A549 (cell line): ENCODE results near the gene GIMAP8.

Experiments used
- CEBPB ChIP-seq, 2 experiments: fragments of >200 bp in 1 of 2; sonication (Bioruptor Twin) in 1 of 2; formaldehyde crosslinking in 1 of 2; IDR thresholded peaks; 2 replicates each; pipeline ENCODE4 v1.6.1; 2012 to 2016
- CHD2 ChIP-seq: fragments of 150-350 bp; IDR thresholded peaks from 2 replicates; pipeline ENCODE4 v1.6.1; 2014; ENCODE audit warnings: low read length; ENCODE audit not compliant: partially characterized antibody
- ESRRA ChIP-seq: fragments of 150-350 bp; IDR thresholded peaks from 2 replicates; pipeline ENCODE4 v1.6.1; 2014; ENCODE audit warnings: mild to moderate bottlenecking, low read length, borderline replicate concordance
- HOXB5 ChIP-seq: fragments of 250-450 bp; sonication (Bioruptor Pico); IDR thresholded peaks from 2 replicates; pipeline ENCODE4 v1.5.0; 2020; ENCODE audit warnings: mild to moderate bottlenecking, moderate library complexity
- KDM5A ChIP-seq: fragments of 200-600 bp; sonication (generic); IDR thresholded peaks from 2 replicates; pipeline ENCODE4 v1.6.1; 2016; ENCODE audit warnings: antibody characterized with exemption, mild to moderate bottlenecking
- MYC ChIP-seq: IDR thresholded peaks from 2 replicates; pipeline ENCODE4 v1.6.1; 2012; ENCODE audit warnings: mild to moderate bottlenecking, inconsistent platforms, low read length, improper control_type of control experiment, borderline replicate concordance
- POLR2A ChIP-seq: IDR thresholded peaks from 2 replicates; pipeline ENCODE4 v1.6.1; 2012; ENCODE audit warnings: mild to moderate bottlenecking, low read length
- RCOR1 ChIP-seq: fragments of 150-350 bp; IDR thresholded peaks from 2 replicates; pipeline ENCODE4 v1.6.1; 2014; ENCODE audit warnings: antibody characterized with exemption, low read length, low read depth
- RNF2 ChIP-seq: fragments of 200-600 bp; sonication (generic); IDR thresholded peaks from 2 replicates; pipeline ENCODE4 v1.6.1; 2016; ENCODE audit warnings: low read depth, mild to moderate bottlenecking, antibody characterized with exemption, moderate library complexity, borderline replicate concordance
- TP53 ChIP-seq: fragments of 250-450 bp; sonication (Bioruptor Pico); IDR thresholded peaks from 2 replicates; pipeline ENCODE4 v1.5.0; 2021; ENCODE audit warnings: mild to moderate bottlenecking, moderate library complexity
- TF ChIP-seq, protein P1 (sequence below): IDR thresholded peaks from 2 replicates; pipeline ENCODE4 v1.6.1; 2012; ENCODE audit warnings: low read depth, borderline replicate concordance
- TF ChIP-seq, protein P2 (sequence below): fragments of >200 bp; sonication (Bioruptor Twin); formaldehyde crosslinking; IDR thresholded peaks from 3 replicates; pipeline ENCODE4 v1.5.1; 2016
- TF ChIP-seq, protein P3 (sequence below): fragments of 200-600 bp; sonication (generic); IDR thresholded peaks from 2 replicates; pipeline ENCODE4 v1.6.1; 2016; ENCODE audit warnings: antibody characterized with exemption, mild to moderate bottlenecking, moderate library complexity

DNA sequence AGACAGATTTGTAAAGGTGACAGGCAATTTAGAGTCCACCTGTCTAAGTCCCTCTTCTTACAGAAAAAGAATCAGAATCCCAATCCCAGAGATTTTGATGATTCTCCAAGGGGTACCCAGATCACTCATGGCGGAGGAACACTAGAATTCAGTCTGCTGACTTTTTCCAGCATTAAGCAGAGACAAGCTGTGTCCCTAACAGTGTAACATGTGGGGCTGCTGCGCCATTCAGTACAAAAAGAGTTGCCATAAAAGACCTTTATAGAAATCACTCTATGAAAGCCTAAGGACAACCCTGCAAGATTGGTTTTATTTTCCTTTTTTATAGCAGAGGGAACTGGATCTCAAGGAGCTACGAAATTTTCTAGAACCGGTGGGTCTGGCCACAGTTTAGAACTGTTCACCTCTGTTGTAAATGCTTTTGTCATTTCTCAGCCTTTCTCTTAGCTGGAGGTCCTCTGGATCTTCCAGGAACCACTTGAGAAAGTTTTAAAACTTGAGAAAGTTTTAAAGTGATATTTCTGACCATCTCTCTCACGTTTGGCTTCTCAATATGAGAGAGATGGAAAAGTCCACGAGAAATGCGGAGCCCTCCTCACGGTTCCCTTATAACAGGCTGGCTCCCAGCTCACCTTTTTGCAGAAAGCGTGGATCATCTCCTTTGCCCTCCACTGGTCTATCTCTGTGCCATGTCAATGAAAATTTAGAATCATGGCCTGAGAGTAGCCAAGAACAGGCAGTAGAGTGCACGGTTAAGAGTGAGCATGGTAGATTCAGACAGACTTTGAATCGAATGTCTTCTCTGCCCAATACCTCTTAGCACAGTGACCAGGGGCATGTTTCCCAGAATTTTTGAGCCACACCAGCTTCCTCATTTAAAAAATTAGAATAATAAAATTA lies 65.1 kb downstream of the GIMAP8 start:
- TF ChIP-seq POLR2A, result no peak
- no peak for TF ChIP-seq TP53 (CRISPR knock-in tag)
- TF ChIP-seq, protein P1, sequence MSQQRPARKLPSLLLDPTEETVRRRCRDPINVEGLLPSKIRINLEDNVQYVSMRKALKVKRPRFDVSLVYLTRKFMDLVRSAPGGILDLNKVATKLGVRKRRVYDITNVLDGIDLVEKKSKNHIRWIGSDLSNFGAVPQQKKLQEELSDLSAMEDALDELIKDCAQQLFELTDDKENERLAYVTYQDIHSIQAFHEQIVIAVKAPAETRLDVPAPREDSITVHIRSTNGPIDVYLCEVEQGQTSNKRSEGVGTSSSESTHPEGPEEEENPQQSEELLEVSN, result no peak
- TF ChIP-seq, protein P2, sequence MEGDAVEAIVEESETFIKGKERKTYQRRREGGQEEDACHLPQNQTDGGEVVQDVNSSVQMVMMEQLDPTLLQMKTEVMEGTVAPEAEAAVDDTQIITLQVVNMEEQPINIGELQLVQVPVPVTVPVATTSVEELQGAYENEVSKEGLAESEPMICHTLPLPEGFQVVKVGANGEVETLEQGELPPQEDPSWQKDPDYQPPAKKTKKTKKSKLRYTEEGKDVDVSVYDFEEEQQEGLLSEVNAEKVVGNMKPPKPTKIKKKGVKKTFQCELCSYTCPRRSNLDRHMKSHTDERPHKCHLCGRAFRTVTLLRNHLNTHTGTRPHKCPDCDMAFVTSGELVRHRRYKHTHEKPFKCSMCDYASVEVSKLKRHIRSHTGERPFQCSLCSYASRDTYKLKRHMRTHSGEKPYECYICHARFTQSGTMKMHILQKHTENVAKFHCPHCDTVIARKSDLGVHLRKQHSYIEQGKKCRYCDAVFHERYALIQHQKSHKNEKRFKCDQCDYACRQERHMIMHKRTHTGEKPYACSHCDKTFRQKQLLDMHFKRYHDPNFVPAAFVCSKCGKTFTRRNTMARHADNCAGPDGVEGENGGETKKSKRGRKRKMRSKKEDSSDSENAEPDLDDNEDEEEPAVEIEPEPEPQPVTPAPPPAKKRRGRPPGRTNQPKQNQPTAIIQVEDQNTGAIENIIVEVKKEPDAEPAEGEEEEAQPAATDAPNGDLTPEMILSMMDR, result no peak
- TF ChIP-seq RNF2, result no peak
- TF ChIP-seq MYC, result no peak
- no peak for TF ChIP-seq RCOR1
- TF ChIP-seq ESRRA, result no peak
- TF ChIP-seq, protein P3, sequence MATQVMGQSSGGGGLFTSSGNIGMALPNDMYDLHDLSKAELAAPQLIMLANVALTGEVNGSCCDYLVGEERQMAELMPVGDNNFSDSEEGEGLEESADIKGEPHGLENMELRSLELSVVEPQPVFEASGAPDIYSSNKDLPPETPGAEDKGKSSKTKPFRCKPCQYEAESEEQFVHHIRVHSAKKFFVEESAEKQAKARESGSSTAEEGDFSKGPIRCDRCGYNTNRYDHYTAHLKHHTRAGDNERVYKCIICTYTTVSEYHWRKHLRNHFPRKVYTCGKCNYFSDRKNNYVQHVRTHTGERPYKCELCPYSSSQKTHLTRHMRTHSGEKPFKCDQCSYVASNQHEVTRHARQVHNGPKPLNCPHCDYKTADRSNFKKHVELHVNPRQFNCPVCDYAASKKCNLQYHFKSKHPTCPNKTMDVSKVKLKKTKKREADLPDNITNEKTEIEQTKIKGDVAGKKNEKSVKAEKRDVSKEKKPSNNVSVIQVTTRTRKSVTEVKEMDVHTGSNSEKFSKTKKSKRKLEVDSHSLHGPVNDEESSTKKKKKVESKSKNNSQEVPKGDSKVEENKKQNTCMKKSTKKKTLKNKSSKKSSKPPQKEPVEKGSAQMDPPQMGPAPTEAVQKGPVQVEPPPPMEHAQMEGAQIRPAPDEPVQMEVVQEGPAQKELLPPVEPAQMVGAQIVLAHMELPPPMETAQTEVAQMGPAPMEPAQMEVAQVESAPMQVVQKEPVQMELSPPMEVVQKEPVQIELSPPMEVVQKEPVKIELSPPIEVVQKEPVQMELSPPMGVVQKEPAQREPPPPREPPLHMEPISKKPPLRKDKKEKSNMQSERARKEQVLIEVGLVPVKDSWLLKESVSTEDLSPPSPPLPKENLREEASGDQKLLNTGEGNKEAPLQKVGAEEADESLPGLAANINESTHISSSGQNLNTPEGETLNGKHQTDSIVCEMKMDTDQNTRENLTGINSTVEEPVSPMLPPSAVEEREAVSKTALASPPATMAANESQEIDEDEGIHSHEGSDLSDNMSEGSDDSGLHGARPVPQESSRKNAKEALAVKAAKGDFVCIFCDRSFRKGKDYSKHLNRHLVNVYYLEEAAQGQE, result no peak
- no peak for TF ChIP-seq CHD2
- TF ChIP-seq HOXB5 (CRISPR knock-in tag), result no peak
- TF ChIP-seq CEBPB (IDR thresholded peaks at IDR 0.05), result no peak
- TF ChIP-seq KDM5A, result no peak
